Subcutaneous abdominal adipose tissue (tissue), 5 donors: ENCODE data around the gene CD59.

ENCODE experiments used
- H3K27ac ChIP-seq: one replicate; pipeline ENCODE4 v1.7.0; 2013; ENCODE audit warnings: low read depth, mild to moderate bottlenecking, inconsistent platforms, low read length, moderate library complexity
- H3K27me3 ChIP-seq, 5 donors: one replicate each; pipeline ENCODE4 v1.7.0; 2013; ENCODE audit warnings: low read length in 5 of 5, inconsistent platforms in 1 of 5; ENCODE audit not compliant: control insufficient read depth in 5 of 5, insufficient read depth in 4 of 5
- H3K36me3 ChIP-seq, 5 donors: one replicate each; pipeline ENCODE4 v1.7.0; 2013; ENCODE audit warnings: low read length in 5 of 5; ENCODE audit not compliant: control insufficient read depth in 5 of 5, insufficient read depth in 5 of 5
- H3K4me1 ChIP-seq, 5 donors: one replicate each; pipeline ENCODE4 v1.7.0; 2013; ENCODE audit warnings: low read length in 5 of 5, mild to moderate bottlenecking in 3 of 5, moderate library complexity in 1 of 5; ENCODE audit not compliant: control insufficient read depth in 5 of 5, insufficient read depth in 5 of 5
- H3K4me3 ChIP-seq, 5 donors: one replicate each; pipeline ENCODE4 v1.7.0; 2013; ENCODE audit warnings: low read length in 5 of 5, low read depth in 1 of 5
- H3K9ac ChIP-seq, 5 donors: one replicate each; pipeline ENCODE4 v1.7.0; 2013; ENCODE audit warnings: low read length in 5 of 5, mild to moderate bottlenecking in 4 of 5, moderate library complexity in 3 of 5
- H3K9me3 ChIP-seq, 5 donors: one replicate each; pipeline ENCODE4 v1.7.0; 2013; ENCODE audit warnings: low read length in 5 of 5; ENCODE audit not compliant: control insufficient read depth in 5 of 5
- donor health status: healthy.
- donor health status: healthy.
- donor health status: healthy.
- donor health status: healthy.
- donor health status: healthy.

Gene CD59

DNA sequence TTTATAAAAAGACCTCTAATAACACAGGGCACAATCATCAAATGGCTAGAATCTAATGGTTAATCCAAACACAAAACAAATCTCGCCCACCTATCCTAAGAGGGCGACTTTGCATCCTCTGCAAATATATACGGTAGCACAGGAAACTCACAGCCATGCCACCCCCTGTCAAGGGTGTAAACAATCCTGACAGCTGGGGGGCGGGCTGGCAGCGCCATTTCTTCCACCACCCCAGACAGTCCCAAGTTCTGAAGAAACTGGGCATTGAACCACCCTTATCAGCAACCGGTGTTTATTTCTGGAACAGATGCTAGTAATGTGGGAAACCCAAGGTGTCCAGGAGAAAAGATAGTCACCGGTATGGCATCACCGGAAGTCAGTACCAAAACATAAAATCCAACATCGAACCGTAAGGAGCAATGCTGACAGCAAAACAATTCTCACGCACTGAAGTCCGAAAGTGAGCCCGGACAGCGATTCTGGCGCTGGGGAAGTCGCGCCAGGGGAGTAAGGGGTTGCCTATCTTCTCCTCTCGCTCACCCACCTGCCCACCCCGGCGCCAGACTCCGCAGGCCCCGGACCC, 37.3 kb upstream of the CD59 start:
- H3K27me3 ChIP-seq: peaks cover 0 to 7% (median 3%) of the 10 kb centered on the region in 5 donors
- peak overlapping the region; percentile 80 to 95 (median 86) for H3K4me3 ChIP-seq
- peak overlapping the region; percentile 74 for H3K27ac ChIP-seq
- no peaks in the 10 kb centered on the region for H3K9me3 ChIP-seq
- H3K36me3 ChIP-seq: peaks cover 11 to 16% (median 14%) of the 10 kb centered on the region in 5 donors
- H3K9ac ChIP-seq: peak overlapping the region; percentile 48 to 87 (median 76)
- H3K4me1 ChIP-seq: peaks cover 0 to 34% (median 27%) of the 10 kb centered on the region in 5 donors

DNA sequence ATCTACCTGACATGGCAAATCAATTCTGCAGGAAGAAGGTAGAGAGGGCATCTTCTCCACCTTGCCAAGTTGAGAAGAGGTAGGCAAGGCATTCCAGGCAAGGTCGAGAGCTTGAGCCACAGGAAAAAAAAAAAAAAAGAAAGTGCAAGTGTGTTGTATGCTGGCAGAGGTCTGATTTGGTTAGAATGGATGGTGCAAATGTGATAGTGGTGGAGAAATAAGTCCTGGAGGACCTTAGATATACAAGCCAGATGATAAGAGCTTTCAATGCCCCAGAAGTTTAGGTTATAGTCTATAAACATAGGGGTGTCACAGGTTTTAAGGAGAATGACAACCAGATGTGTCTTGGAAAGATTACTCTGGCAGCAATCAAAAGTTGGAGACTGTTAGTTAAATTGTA, 36.6 kb upstream of the CD59 start:
- no peak overlapping the region for H3K27ac ChIP-seq
- peaks cover 0 to 1% (median 0%) of the 10 kb centered on the region in 5 donors for H3K27me3 ChIP-seq
- H3K9me3 ChIP-seq: no peaks in the 10 kb centered on the region
- peak overlapping the region in 1 of 5 donors; percentile 80 for H3K9ac ChIP-seq
- peaks cover 14 to 22% (median 20%) of the 10 kb centered on the region in 5 donors for H3K36me3 ChIP-seq
- H3K4me3 ChIP-seq: peak overlapping the region in 3 of 5 donors; percentile 86 to 95 (median 94)
- peaks cover 0 to 34% (median 25%) of the 10 kb centered on the region in 5 donors for H3K4me1 ChIP-seq

- Histone ChIP-seq H3K4me1 (peaks cover 0 to 34% (median 25%) of the 10 kb centered on the region in 5 donors), H3K36me3 (peaks cover 19 to 26% (median 25%) of the 10 kb centered on the region in 5 donors), H3K4me3 (no peak overlapping the region), H3K27me3 (no peaks in the 10 kb centered on the region), H3K9me3 (no peaks in the 10 kb centered on the region), H3K27ac (no peak overlapping the region), H3K9ac (no peak overlapping the region)
Measured at GRCh38 chr11:33772300-33772699, 36.1 kb upstream of the CD59 start.

- H3K27me3 ChIP-seq: no peaks in the 10 kb centered on the region
- peaks cover 35 to 46% (median 42%) of the 10 kb centered on the region in 5 donors for H3K36me3 ChIP-seq
- no peak overlapping the region for H3K9ac ChIP-seq
- peaks cover 0 to 30% (median 22%) of the 10 kb centered on the region in 5 donors for H3K4me1 ChIP-seq
- H3K4me3 ChIP-seq: no peak overlapping the region
- H3K9me3 ChIP-seq: no peaks in the 10 kb centered on the region
- H3K27ac ChIP-seq: no peak overlapping the region
Measured at GRCh38 chr11:33770236-33770635, 34.0 kb upstream of the CD59 start.

- no peak overlapping the region for H3K9ac ChIP-seq
- H3K9me3 ChIP-seq: no peaks in the 10 kb centered on the region
- peaks cover 39 to 52% (median 47%) of the 10 kb centered on the region in 5 donors for H3K36me3 ChIP-seq
- H3K4me1 ChIP-seq: peaks cover 0 to 23% (median 16%) of the 10 kb centered on the region in 5 donors
- no peaks in the 10 kb centered on the region for H3K27me3 ChIP-seq
- no peak overlapping the region for H3K27ac ChIP-seq
- no peak overlapping the region for H3K4me3 ChIP-seq
Measured at GRCh38 chr11:33769542-33769941, 33.3 kb upstream of the CD59 start.

GRCh38 chr11:33767624-33768023, 31.4 kb upstream of the CD59 start:
- Histone ChIP-seq H3K27me3 (no peaks in the 10 kb centered on the region), H3K9ac (no peak overlapping the region), H3K4me3 (no peak overlapping the region), H3K27ac (no peak overlapping the region), H3K4me1 (peaks cover 0 to 9% (median 3%) of the 10 kb centered on the region in 5 donors), H3K36me3 (peaks cover 53 to 63% (median 55%) of the 10 kb centered on the region in 5 donors), H3K9me3 (peaks cover 0 to 6% (median 2%) of the 10 kb centered on the region in 5 donors)

DNA sequence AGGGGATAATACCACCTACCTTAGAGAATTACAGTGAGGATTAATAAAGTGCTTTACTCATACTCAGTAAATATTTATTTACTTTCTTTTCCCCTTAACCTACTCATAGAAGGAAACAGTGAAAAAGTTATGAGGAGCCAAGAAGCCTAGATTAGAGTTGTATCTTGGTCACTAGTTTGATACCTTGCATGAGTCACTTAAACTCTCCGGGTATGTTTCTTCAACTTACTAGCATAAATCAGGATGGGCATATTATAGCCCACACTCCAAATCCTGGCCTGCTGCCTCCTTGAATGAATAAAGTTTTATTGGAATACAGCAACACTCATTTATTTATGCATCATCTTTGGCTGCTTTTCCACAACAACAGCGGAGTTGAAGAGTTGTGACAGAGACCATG, 29.9 kb upstream of the CD59 start:
- Histone ChIP-seq H3K27ac (no peak overlapping the region), H3K27me3 (no peaks in the 10 kb centered on the region), H3K9me3 (peaks cover 0 to 6% (median 2%) of the 10 kb centered on the region in 5 donors), H3K36me3 (peaks cover 55 to 68% (median 58%) of the 10 kb centered on the region in 5 donors), H3K9ac (no peak overlapping the region), H3K4me1 (no peaks in the 10 kb centered on the region), H3K4me3 (no peak overlapping the region)

- peaks cover 0 to 6% (median 2%) of the 10 kb centered on the region in 5 donors for H3K9me3 ChIP-seq
- H3K27me3 ChIP-seq: no peaks in the 10 kb centered on the region
- H3K4me1 ChIP-seq: no peaks in the 10 kb centered on the region
- no peak overlapping the region for H3K4me3 ChIP-seq
- no peak overlapping the region for H3K9ac ChIP-seq
- no peak overlapping the region for H3K27ac ChIP-seq
- peaks cover 49 to 65% (median 60%) of the 10 kb centered on the region in 5 donors for H3K36me3 ChIP-seq
Measured at GRCh38 chr11:33761471-33761870, 25.2 kb upstream of the CD59 start.

GRCh38 chr11:33753304-33753967, 17.2 kb upstream of the CD59 start:
- Histone ChIP-seq H3K27ac (no peak overlapping the region), H3K4me3 (no peak overlapping the region), H3K27me3 (no peaks in the 10 kb centered on the region), H3K9me3 (no peaks in the 10 kb centered on the region), H3K36me3 (peaks cover 39 to 71% (median 56%) of the 10 kb centered on the region in 5 donors), H3K4me1 (no peaks in the 10 kb centered on the region), H3K9ac (no peak overlapping the region)

DNA sequence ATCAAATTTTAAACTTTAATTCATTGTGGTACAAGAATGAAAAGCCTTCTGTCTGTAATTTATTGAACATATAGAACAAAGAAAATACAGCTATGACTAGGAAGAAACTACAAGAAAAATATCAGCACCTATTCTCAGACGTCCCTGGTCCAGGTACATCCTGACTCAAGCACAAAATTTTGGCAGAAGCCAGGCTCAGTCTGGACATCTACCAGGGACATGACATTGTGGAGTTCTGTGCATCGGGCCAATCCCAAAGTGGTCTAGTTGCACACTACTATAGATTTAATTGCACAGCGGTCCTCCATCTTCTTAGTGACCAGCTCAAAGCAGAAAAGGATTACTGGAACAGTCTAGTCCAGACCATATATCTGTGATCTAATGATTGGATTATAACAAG, 15.7 kb upstream of the CD59 start:
- H3K36me3 ChIP-seq: peaks cover 36 to 64% (median 47%) of the 10 kb centered on the region in 5 donors
- H3K4me3 ChIP-seq: no peak overlapping the region
- no peaks in the 10 kb centered on the region for H3K9me3 ChIP-seq
- H3K4me1 ChIP-seq: no peaks in the 10 kb centered on the region
- H3K9ac ChIP-seq: no peak overlapping the region
- no peak overlapping the region for H3K27ac ChIP-seq
- no peaks in the 10 kb centered on the region for H3K27me3 ChIP-seq
